ENCODE results near the gene MPDZ.

The MPDZ gene

DNA sequence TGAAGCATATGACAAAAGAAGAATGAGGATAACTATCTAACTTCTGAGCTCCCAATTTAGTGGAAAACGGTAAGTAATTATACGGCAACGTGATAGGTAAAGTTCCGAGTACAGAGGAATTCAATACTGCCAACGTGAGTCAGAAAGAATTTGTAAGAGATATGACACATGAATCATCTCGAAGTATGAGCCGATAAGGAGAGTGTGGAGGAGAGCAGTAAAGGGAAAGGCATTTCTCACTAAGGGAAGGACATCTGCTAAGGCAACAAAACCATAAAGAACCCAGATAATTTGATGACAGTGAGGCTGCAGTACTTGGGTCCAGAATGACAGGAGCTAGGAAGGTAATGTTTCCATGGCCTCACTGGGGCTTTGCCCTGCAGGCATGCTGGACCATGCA is 11.0 kb downstream of the MPDZ start:
- Histone ChIP-seq H3K36me3 (replicated peaks; ENCODE audit: low read depth, low read length) (no peaks in the 10 kb centered on the region), H3K4me1 (ENCODE audit: low read length) (no peaks in the 10 kb centered on the region), H2AFZ (ENCODE audit: low read depth, low read length) (no peak overlapping the region), H3K27me3 (ENCODE audit: low read depth, low read length) (no peaks in the 10 kb centered on the region), H3K79me2 (ENCODE audit: low read length) (no peaks in the 10 kb centered on the region), H3K9me3 (ENCODE audit: insufficient read depth, low read length) (no peaks in the 10 kb centered on the region), H3K9ac (ENCODE audit: low read length) (no peak overlapping the region), H3K27ac (ENCODE audit: low read length) (no peak overlapping the region), H4K20me1 (ENCODE audit: insufficient read depth, low read length) (no peaks in the 10 kb centered on the region), H3K4me3 (ENCODE audit: low read length) (no peak overlapping the region), H3K4me2 (ENCODE audit: low read length) (no peak overlapping the region)
- TF ChIP-seq, protein P1, sequence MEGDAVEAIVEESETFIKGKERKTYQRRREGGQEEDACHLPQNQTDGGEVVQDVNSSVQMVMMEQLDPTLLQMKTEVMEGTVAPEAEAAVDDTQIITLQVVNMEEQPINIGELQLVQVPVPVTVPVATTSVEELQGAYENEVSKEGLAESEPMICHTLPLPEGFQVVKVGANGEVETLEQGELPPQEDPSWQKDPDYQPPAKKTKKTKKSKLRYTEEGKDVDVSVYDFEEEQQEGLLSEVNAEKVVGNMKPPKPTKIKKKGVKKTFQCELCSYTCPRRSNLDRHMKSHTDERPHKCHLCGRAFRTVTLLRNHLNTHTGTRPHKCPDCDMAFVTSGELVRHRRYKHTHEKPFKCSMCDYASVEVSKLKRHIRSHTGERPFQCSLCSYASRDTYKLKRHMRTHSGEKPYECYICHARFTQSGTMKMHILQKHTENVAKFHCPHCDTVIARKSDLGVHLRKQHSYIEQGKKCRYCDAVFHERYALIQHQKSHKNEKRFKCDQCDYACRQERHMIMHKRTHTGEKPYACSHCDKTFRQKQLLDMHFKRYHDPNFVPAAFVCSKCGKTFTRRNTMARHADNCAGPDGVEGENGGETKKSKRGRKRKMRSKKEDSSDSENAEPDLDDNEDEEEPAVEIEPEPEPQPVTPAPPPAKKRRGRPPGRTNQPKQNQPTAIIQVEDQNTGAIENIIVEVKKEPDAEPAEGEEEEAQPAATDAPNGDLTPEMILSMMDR (IDR thresholded peaks at IDR 0.05; ENCODE audit: low read depth, low read length): no peak
- no peak for TF ChIP-seq EZH2phosphoT487 (IDR thresholded peaks at IDR 0.05; ENCODE audit: low read depth)

DNA sequence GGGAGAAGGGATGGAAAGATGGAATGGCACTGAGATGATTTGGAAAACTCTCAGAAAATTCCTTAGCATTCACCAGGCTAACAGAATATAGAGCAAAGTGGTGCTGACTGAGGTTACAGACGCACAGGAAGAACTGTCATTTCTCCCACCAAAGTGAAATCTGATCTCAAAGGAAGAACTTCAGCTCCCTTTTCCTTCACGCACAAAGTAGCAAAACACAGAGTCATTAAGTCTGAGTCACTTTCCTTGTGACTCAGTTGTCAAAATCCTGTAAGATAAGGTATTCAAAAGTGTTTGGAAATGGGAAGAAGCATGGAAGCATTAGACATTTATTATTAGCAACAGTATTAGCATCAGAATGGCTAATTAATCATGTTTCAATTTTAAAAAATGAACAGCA is 11.7 kb downstream of the MPDZ start:
- H3K36me3 ChIP-seq (replicated peaks; ENCODE audit: low read depth, low read length): no peaks in the 10 kb centered on the region
- no peaks in the 10 kb centered on the region for H4K20me1 ChIP-seq (ENCODE audit: insufficient read depth, low read length)
- no peaks in the 10 kb centered on the region for H3K79me2 ChIP-seq (ENCODE audit: low read length)
- H3K4me2 ChIP-seq (ENCODE audit: low read length): no peak overlapping the region
- H3K27me3 ChIP-seq (ENCODE audit: low read depth, low read length): no peaks in the 10 kb centered on the region
- no peak overlapping the region for H3K9ac ChIP-seq (ENCODE audit: low read length)
- H2AFZ ChIP-seq (ENCODE audit: low read depth, low read length): no peak overlapping the region
- H3K4me3 ChIP-seq (ENCODE audit: low read length): no peak overlapping the region
- TF ChIP-seq EZH2phosphoT487 (IDR thresholded peaks at IDR 0.05; ENCODE audit: low read depth): no peak
- TF ChIP-seq, protein P1 (IDR thresholded peaks at IDR 0.05; ENCODE audit: low read depth, low read length): no peak
- no peaks in the 10 kb centered on the region for H3K9me3 ChIP-seq (ENCODE audit: insufficient read depth, low read length)
- no peaks in the 10 kb centered on the region for H3K4me1 ChIP-seq (ENCODE audit: low read length)
- H3K27ac ChIP-seq (ENCODE audit: low read length): no peak overlapping the region

DNA sequence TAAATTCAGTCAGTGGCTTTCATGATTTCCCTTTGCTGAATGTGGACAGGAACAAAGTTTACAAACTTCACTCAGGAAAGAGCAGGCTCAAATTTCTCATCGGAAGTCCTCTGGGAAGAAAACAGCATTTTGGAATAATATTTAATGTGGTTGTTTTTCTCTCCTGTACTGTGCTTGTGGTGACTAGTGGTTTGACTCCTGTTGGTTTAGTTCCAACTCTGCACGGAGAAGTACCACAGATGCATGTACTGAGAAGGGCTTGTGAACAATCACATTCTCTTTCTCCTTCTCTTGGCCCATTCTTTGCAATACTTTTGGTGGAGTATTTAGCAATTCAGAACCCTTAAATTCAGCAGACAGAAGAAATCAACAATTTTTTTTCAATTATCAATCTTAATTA is 13.3 kb downstream of the MPDZ start:
- H3K9ac ChIP-seq (ENCODE audit: low read length): no peak overlapping the region
- no peaks in the 10 kb centered on the region for H3K79me2 ChIP-seq (ENCODE audit: low read length)
- no peak overlapping the region for H3K27ac ChIP-seq (ENCODE audit: low read length)
- TF ChIP-seq, protein P1 (IDR thresholded peaks at IDR 0.05; ENCODE audit: low read depth, low read length): no peak
- no peak for TF ChIP-seq EZH2phosphoT487 (IDR thresholded peaks at IDR 0.05; ENCODE audit: low read depth)
- no peak overlapping the region for H2AFZ ChIP-seq (ENCODE audit: low read depth, low read length)
- no peaks in the 10 kb centered on the region for H3K9me3 ChIP-seq (ENCODE audit: insufficient read depth, low read length)
- H4K20me1 ChIP-seq (ENCODE audit: insufficient read depth, low read length): no peaks in the 10 kb centered on the region
- no peak overlapping the region for H3K4me3 ChIP-seq (ENCODE audit: low read length)
- no peaks in the 10 kb centered on the region for H3K36me3 ChIP-seq (replicated peaks; ENCODE audit: low read depth, low read length)
- H3K27me3 ChIP-seq (ENCODE audit: low read depth, low read length): no peaks in the 10 kb centered on the region
- H3K4me2 ChIP-seq (ENCODE audit: low read length): no peak overlapping the region
- H3K4me1 ChIP-seq (ENCODE audit: low read length): no peaks in the 10 kb centered on the region

DNA sequence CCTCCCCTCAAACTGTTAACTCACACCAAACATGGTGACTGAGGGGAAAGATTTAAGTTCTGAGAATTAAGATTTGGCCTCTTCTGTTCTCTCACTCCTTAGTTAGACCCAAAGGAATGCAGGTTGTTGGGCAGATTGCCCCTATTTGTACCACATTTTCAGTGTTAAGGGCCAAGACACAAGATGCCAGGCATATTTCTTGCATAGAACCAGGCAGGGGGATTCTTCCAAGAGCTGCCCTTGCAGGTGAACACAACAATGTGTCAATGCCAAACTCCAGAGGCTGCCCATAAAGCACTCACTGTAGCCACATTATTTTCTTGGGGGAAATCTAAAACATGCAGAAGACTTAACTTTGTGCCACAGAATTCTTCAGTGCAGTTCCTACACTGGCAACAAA is 14.7 kb downstream of the MPDZ start:
- Histone ChIP-seq H3K4me3 (ENCODE audit: low read length) (no peak overlapping the region), H3K36me3 (replicated peaks; ENCODE audit: low read depth, low read length) (no peaks in the 10 kb centered on the region), H3K9me3 (ENCODE audit: insufficient read depth, low read length) (no peaks in the 10 kb centered on the region), H3K4me1 (ENCODE audit: low read length) (no peaks in the 10 kb centered on the region), H2AFZ (ENCODE audit: low read depth, low read length) (no peak overlapping the region), H3K79me2 (ENCODE audit: low read length) (no peaks in the 10 kb centered on the region), H3K9ac (ENCODE audit: low read length) (no peak overlapping the region), H3K27me3 (ENCODE audit: low read depth, low read length) (no peaks in the 10 kb centered on the region), H4K20me1 (ENCODE audit: insufficient read depth, low read length) (no peaks in the 10 kb centered on the region), H3K27ac (ENCODE audit: low read length) (no peak overlapping the region), H3K4me2 (ENCODE audit: low read length) (no peak overlapping the region)
- no peak for TF ChIP-seq EZH2phosphoT487 (IDR thresholded peaks at IDR 0.05; ENCODE audit: low read depth)
- TF ChIP-seq, protein P1 (IDR thresholded peaks at IDR 0.05; ENCODE audit: low read depth, low read length): no peak

All from OCI-LY3 (cell line).